ENCODE measurements around the gene C21orf58. TPM values are rescaled to one million over a fixed set of nuclear protein-coding genes. Genes with fewer than 3 reads are reported as not detected.

Gene C21orf58
- total RNA-seq, 3 donors from 2014 or later (not counting 1 experiment from before 2014, with no cell fraction given): 4.0 to 8.9 (median 5.2) TPM

- Histone ChIP-seq H3K36me3 (ENCODE audit: control insufficient read depth, insufficient read depth, low read length) (peaks cover 68% of the 10 kb centered on the region), H3K27ac (ENCODE audit: low read length) (peak overlapping the region; percentile 65), H3K4me3 (ENCODE audit: low read length) (no peak overlapping the region), H3K27me3 (ENCODE audit: control insufficient read depth, insufficient read depth, low read length) (no peaks in the 10 kb centered on the region), H3K9me3 (ENCODE audit: control insufficient read depth, insufficient read depth, low read length) (no peaks in the 10 kb centered on the region), H3K4me1 (ENCODE audit: control insufficient read depth, insufficient read depth, low read length) (peaks cover 29% of the 10 kb centered on the region)
- DNase-seq (peak; percentile 48 to 77), ATAC-seq (peak; percentile 92 to 93 (median 93))
- TF ChIP-seq, protein P1, sequence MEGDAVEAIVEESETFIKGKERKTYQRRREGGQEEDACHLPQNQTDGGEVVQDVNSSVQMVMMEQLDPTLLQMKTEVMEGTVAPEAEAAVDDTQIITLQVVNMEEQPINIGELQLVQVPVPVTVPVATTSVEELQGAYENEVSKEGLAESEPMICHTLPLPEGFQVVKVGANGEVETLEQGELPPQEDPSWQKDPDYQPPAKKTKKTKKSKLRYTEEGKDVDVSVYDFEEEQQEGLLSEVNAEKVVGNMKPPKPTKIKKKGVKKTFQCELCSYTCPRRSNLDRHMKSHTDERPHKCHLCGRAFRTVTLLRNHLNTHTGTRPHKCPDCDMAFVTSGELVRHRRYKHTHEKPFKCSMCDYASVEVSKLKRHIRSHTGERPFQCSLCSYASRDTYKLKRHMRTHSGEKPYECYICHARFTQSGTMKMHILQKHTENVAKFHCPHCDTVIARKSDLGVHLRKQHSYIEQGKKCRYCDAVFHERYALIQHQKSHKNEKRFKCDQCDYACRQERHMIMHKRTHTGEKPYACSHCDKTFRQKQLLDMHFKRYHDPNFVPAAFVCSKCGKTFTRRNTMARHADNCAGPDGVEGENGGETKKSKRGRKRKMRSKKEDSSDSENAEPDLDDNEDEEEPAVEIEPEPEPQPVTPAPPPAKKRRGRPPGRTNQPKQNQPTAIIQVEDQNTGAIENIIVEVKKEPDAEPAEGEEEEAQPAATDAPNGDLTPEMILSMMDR (IDR thresholded peaks at IDR 0.05): no peak
- intact Hi-C loops (cut with micrococcal nuclease): loop anchor here (2.0 kb wide), 1 partner anchor 25 kb away; the partner anchor contains the start of gene LSS
- Mint-ChIP-seq H3K36me3 (peaks cover 15% of the 10 kb centered on the region), H3K27me3 (ENCODE audit: low read depth in 2 of 2) (no peaks in the 10 kb centered on the region), H3K9me3 (no peaks in the 10 kb centered on the region), H3K4me1 (peaks cover 41 to 48% of the 10 kb centered on the region in 2 donors), H3K4me3 (peak overlapping the region; percentile 71), H3K27ac (peak overlapping the region; percentile 96 to 97)
- 36% methylated on average over 8 of the region's 8 CpGs for WGBS (ENCODE audit: insufficient coverage)
Measured at GRCh38 chr21:46253610-46254124, 70.0 kb downstream of the C21orf58 start.

GRCh38 chr21:46252840-46253239, 70.8 kb downstream of the C21orf58 start:
- WGBS (ENCODE audit: insufficient coverage): 85% methylated on average over 4 of the region's 4 CpGs

More at GRCh38 chr21:46252840-46253239, 70.8 kb downstream of the C21orf58 start:
- Histone ChIP-seq H3K27ac (ENCODE audit: low read length) (peak overlapping the region; percentile 65), H3K4me3 (ENCODE audit: low read length) (no peak overlapping the region), H3K9me3 (ENCODE audit: control insufficient read depth, insufficient read depth, low read length) (no peaks in the 10 kb centered on the region), H3K4me1 (ENCODE audit: control insufficient read depth, insufficient read depth, low read length) (peaks cover 29% of the 10 kb centered on the region), H3K36me3 (ENCODE audit: control insufficient read depth, insufficient read depth, low read length) (peaks cover 63% of the 10 kb centered on the region), H3K27me3 (ENCODE audit: control insufficient read depth, insufficient read depth, low read length) (no peaks in the 10 kb centered on the region)
- ATAC-seq (no peak), DNase-seq (no peak)
- Mint-ChIP-seq H3K36me3 (peaks cover 15% of the 10 kb centered on the region), H3K4me3 (peak overlapping the region; percentile 71), H3K27ac (peak overlapping the region; percentile 96 to 97), H3K4me1 (peaks cover 41 to 48% of the 10 kb centered on the region in 2 donors), H3K27me3 (ENCODE audit: low read depth in 2 of 2) (no peaks in the 10 kb centered on the region), H3K9me3 (no peaks in the 10 kb centered on the region)
- TF ChIP-seq, protein P1 (IDR thresholded peaks at IDR 0.05): no peak
- intact Hi-C loops (cut with micrococcal nuclease): loop anchor here (2.0 kb wide), 1 partner anchor 24 kb away; the partner anchor contains the start of gene LSS

Other genes starting within 250 kb of the C21orf58 start
- gene COL6A2, start 225.8 kb downstream of the C21orf58 start, total RNA-seq: 100 to 1,000 TPM in 1 of 3 donors, 10 to 100 TPM in 2; 93.9 to 110 (median 97.2) TPM
- gene FTCD, start 168.3 kb downstream of the C21orf58 start, total RNA-seq: under 1 TPM in 1 of 3 donors, not detected in 2; 0.34 TPM
- gene SPATC1L, start 139.4 kb downstream of the C21orf58 start, total RNA-seq: 1 to 10 TPM in 2 of 3 donors, under 1 TPM in 1; 0.18 to 4.0 (median 2.7) TPM
- gene LSS, start 95.1 kb downstream of the C21orf58 start, total RNA-seq: 10 to 100 TPM; 59.9 to 82.2 (median 62.7) TPM
- gene MCM3AP, start 38.3 kb downstream of the C21orf58 start, total RNA-seq: 100 to 1,000 TPM; 143 to 172 (median 159) TPM
- gene YBEY, start 37.5 kb downstream of the C21orf58 start, total RNA-seq: 10 to 100 TPM; 10.8 to 13.7 (median 12.7) TPM
- gene PCNT, start 286 bp upstream of the C21orf58 start, total RNA-seq: 10 to 100 TPM; 83.6 to 94.9 (median 84.0) TPM
- gene DIP2A, start 135.0 kb upstream of the C21orf58 start, total RNA-seq: 100 to 1,000 TPM; 166 to 308 (median 170) TPM

All from natural killer cell (primary cell).